ENCODE data around the gene ABHD2.

Gene ABHD2

GRCh38 chr15:89195836-89196235, 107.6 kb downstream of the ABHD2 start:
- DNase-seq (ENCODE audit: low read depth): no peak

GRCh38 chr15:89196241-89196640, 108.0 kb downstream of the ABHD2 start:
- no peak for DNase-seq (ENCODE audit: low read depth)

- peak; percentile 9 for DNase-seq (ENCODE audit: low read depth)
These were observed 108.7 kb downstream of the ABHD2 start for GRCh38 chr15:89196994-89197393.

GRCh38 chr15:89197503-89197971, 109.3 kb downstream of the ABHD2 start:
- DNase-seq (ENCODE audit: low read depth): no peak

GRCh38 chr15:89198196-89198595, 109.9 kb downstream of the ABHD2 start:
- no peak for DNase-seq (ENCODE audit: low read depth)

GRCh38 chr15:89198934-89199333, 110.7 kb downstream of the ABHD2 start:
- DNase-seq (ENCODE audit: low read depth): no peak

- no peak for DNase-seq (ENCODE audit: low read depth)
These were observed 111.5 kb downstream of the ABHD2 start for GRCh38 chr15:89199746-89200145.

GRCh38 chr15:89200182-89200581, 111.9 kb downstream of the ABHD2 start:
- DNase-seq (ENCODE audit: low read depth): no peak

- DNase-seq (ENCODE audit: low read depth): no peak
These were observed 113.3 kb downstream of the ABHD2 start for GRCh38 chr15:89201465-89202005.

- no peak for DNase-seq (ENCODE audit: low read depth)
These were observed 115.5 kb downstream of the ABHD2 start for GRCh38 chr15:89203705-89204273.

GRCh38 chr15:89205991-89206585, 117.8 kb downstream of the ABHD2 start:
- DNase-seq (ENCODE audit: low read depth): no peak

- DNase-seq (ENCODE audit: low read depth): peak; percentile 57
These were observed 118.7 kb downstream of the ABHD2 start for GRCh38 chr15:89206908-89207331.

- DNase-seq (ENCODE audit: low read depth): no peak
These were observed 120.0 kb downstream of the ABHD2 start for GRCh38 chr15:89208256-89208655.

GRCh38 chr15:89209057-89209456, 120.8 kb downstream of the ABHD2 start:
- no peak for DNase-seq (ENCODE audit: low read depth)

GRCh38 chr15:89211678-89212170, 123.5 kb downstream of the ABHD2 start:
- DNase-seq (ENCODE audit: low read depth): no peak

GRCh38 chr15:89215627-89216026, 127.4 kb downstream of the ABHD2 start:
- DNase-seq (ENCODE audit: low read depth): no peak

GRCh38 chr15:89217031-89217430, 128.8 kb downstream of the ABHD2 start:
- no peak for DNase-seq (ENCODE audit: low read depth)

GRCh38 chr15:89217686-89218376, 129.6 kb downstream of the ABHD2 start:
- no peak for DNase-seq (ENCODE audit: low read depth)

- DNase-seq (ENCODE audit: low read depth): no peak
These were observed 130.3 kb downstream of the ABHD2 start for GRCh38 chr15:89218531-89218930.

GRCh38 chr15:89221543-89221942, 133.3 kb downstream of the ABHD2 start, which contains the start of gene RLBP1:
Gene RLBP1, minus strand, starts transcription at chr15:89221579. Its CDS starts 2,604 bp downstream, at chr15:89218975.
- DNase-seq (ENCODE audit: low read depth): no peak

- no peak for DNase-seq (ENCODE audit: low read depth)
These were observed 137.3 kb downstream of the ABHD2 start for GRCh38 chr15:89225588-89225987.

GRCh38 chr15:89226359-89227221, 138.3 kb downstream of the ABHD2 start:
- DNase-seq (ENCODE audit: low read depth): no peak

All from stimulated activated CD8-positive, alpha-beta memory T cell treated with anti-CD3 and anti-CD28 coated beads, Interleukin-4, amount 100 ng/mL, for 24 hours (primary cell).